Mesendoderm (in vitro differentiated cells): ENCODE measurements around the gene ST7.

ENCODE experiments used
- DNase-seq: peaks from one replicate; pipeline ENCODE4 v3.0.0; 2013
- H2AK5ac ChIP-seq: 2 replicates; pipeline ENCODE4 v1.6.1; 2013; ENCODE audit warnings: low read length, inconsistent platforms
- H2BK120ac ChIP-seq: 2 replicates; pipeline ENCODE4 v1.6.1; 2013; ENCODE audit warnings: low read depth, mild to moderate bottlenecking, low read length, moderate library complexity, mixed read lengths
- H2BK15ac ChIP-seq: replicated peaks from 2 replicates; pipeline ENCODE4 v1.6.1; 2013; ENCODE audit warnings: low read depth, mild to moderate bottlenecking, moderate library complexity
- H2BK5ac ChIP-seq: 2 replicates; pipeline ENCODE4 v1.6.1; 2013; ENCODE audit warnings: low read length, inconsistent platforms
- H3K18ac ChIP-seq: 2 replicates; pipeline ENCODE4 v1.6.1; 2013; ENCODE audit warnings: mild to moderate bottlenecking, low read length, mixed read lengths
- H3K23ac ChIP-seq: one replicate; pipeline ENCODE4 v1.6.1; 2013; ENCODE audit warnings: low read length
- H3K27ac ChIP-seq: 2 replicates; pipeline ENCODE4 v1.5.1; 2013; ENCODE audit warnings: low read depth, mild to moderate bottlenecking, inconsistent platforms, low read length, moderate library complexity
- H3K27me3 ChIP-seq: 2 replicates; pipeline ENCODE4 v1.6.1; 2013; ENCODE audit warnings: low read length, control low read depth, mild to moderate bottlenecking, inconsistent platforms; ENCODE audit not compliant: insufficient read depth, poor library complexity
- H3K36me3 ChIP-seq: 2 replicates; pipeline ENCODE4 v1.6.1; 2013; ENCODE audit warnings: low read length, inconsistent platforms; ENCODE audit not compliant: control insufficient read depth, insufficient read depth
- H3K4ac ChIP-seq: one replicate; pipeline ENCODE4 v1.6.1; 2013; ENCODE audit warnings: low read depth, mild to moderate bottlenecking, low read length, moderate library complexity
- H3K4me1 ChIP-seq: 2 replicates; pipeline ENCODE4 v1.6.1; 2013; ENCODE audit warnings: low read depth, low read length, inconsistent platforms; ENCODE audit not compliant: control insufficient read depth
- H3K4me2 ChIP-seq: 2 replicates; pipeline ENCODE4 v1.6.1; 2013; ENCODE audit warnings: low read length
- H3K4me3 ChIP-seq: 2 replicates; pipeline ENCODE4 v1.5.1; 2013; ENCODE audit warnings: mild to moderate bottlenecking, low read length
- H3K56ac ChIP-seq: one replicate; pipeline ENCODE4 v1.6.1; 2013; ENCODE audit warnings: low read length
- H3K79me1 ChIP-seq: 2 replicates; pipeline ENCODE4 v1.6.1; 2013; ENCODE audit warnings: low read length, inconsistent platforms
- H3K79me2 ChIP-seq: 2 replicates; pipeline ENCODE4 v1.6.1; 2013; ENCODE audit warnings: mild to moderate bottlenecking, low read length; ENCODE audit not compliant: control insufficient read depth, insufficient read depth
- H3K9ac ChIP-seq: 2 replicates; pipeline ENCODE4 v1.6.1; 2013; ENCODE audit warnings: low read length, inconsistent platforms
- H4K5ac ChIP-seq: one replicate; pipeline ENCODE4 v1.6.1; 2013; ENCODE audit warnings: low read length
- H4K8ac ChIP-seq: one replicate; pipeline ENCODE4 v1.6.1; 2013; ENCODE audit warnings: low read depth, mild to moderate bottlenecking, control low read depth, low read length, moderate library complexity
- WGBS: extraction: QIAGEN DNeasy Blood & Tissue Kit; methylation state at CpG from one replicate; pipeline ENCODE4 v1.1.7; 2013; ENCODE audit warnings: low lambda C conversion rate, missing lambda C conversion rate; ENCODE audit not compliant: insufficient coverage; ENCODE audit errors: extremely low coverage; 5-methylcytosine and 5-hydroxymethylcytosine counted together

ST7 gene

DNA sequence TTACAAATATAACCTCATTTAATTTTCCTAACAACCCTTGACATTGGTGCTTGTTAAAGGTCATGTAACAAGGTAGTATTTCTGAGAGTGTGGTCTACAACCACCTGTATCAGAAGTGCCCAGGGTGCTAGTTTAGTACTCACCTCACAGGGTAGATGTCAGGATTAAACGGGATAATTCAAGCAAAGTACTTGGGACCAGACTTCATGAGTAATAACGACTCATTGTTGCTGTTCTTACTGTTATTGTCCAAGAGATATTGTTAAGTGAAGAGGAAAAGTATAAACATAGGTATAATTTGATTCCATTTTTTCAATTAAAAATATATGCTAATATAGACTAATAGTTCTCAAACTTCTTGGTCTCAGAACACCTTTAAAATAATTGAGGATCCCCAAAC lies 190.3 kb downstream of the ST7 start:
- H3K79me1 ChIP-seq = no peaks in the 10 kb centered on the region
- no peak overlapping the region for H3K27ac ChIP-seq
- no peak overlapping the region for H2BK5ac ChIP-seq
- H4K5ac ChIP-seq = no peak overlapping the region
- DNase-seq = no peak
- no peak overlapping the region for H2BK120ac ChIP-seq
- no peak overlapping the region for H3K9ac ChIP-seq
- H3K79me2 ChIP-seq = no peaks in the 10 kb centered on the region
- H3K4me1 ChIP-seq = peaks cover 7% of the 10 kb centered on the region
- no peak overlapping the region for H3K4ac ChIP-seq
- H3K36me3 ChIP-seq = no peaks in the 10 kb centered on the region
- H3K4me3 ChIP-seq = no peak overlapping the region
- no peak overlapping the region for H4K8ac ChIP-seq
- no CpG with 5 or more reads among the region's 2 CpGs for WGBS
- H3K18ac ChIP-seq = no peak overlapping the region
- no peaks in the 10 kb centered on the region for H3K27me3 ChIP-seq
- no peak overlapping the region for H3K56ac ChIP-seq
- H3K23ac ChIP-seq = no peak overlapping the region
- H2AK5ac ChIP-seq = no peak overlapping the region
- no peak overlapping the region for H3K4me2 ChIP-seq
- peak overlapping the region; percentile 64 for H2BK15ac ChIP-seq

DNA sequence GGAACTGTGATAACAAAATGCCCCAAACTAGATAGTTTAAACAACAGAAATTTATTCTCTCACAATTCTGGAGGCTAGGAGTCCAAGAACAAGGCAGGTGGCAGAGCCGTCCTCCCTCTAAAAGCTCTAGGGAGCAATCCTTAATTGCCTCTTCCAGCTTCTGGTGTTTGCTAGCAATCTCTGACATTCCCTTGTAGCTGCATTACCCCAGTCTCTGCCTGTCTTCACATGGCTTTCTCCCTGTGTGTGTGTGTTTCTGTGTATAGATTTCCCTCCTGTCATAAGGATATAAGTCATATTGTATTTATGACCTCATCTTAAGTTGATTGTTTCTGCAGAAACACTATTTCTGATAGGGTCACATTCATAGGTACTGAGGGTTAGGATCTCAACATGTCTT lies 192.0 kb downstream of the ST7 start:
- H2AK5ac ChIP-seq = no peak overlapping the region
- H3K18ac ChIP-seq = no peak overlapping the region
- H3K79me1 ChIP-seq = no peaks in the 10 kb centered on the region
- no peak overlapping the region for H2BK5ac ChIP-seq
- no peak overlapping the region for H3K4ac ChIP-seq
- no CpG with 5 or more reads among the region's 1 CpG for WGBS
- H3K36me3 ChIP-seq = no peaks in the 10 kb centered on the region
- no peak for DNase-seq
- no peak overlapping the region for H3K4me3 ChIP-seq
- no peaks in the 10 kb centered on the region for H3K79me2 ChIP-seq
- H3K4me1 ChIP-seq = peaks cover 12% of the 10 kb centered on the region
- H2BK120ac ChIP-seq = no peak overlapping the region
- H4K8ac ChIP-seq = no peak overlapping the region
- no peak overlapping the region for H3K9ac ChIP-seq
- H4K5ac ChIP-seq = no peak overlapping the region
- H2BK15ac ChIP-seq = no peak overlapping the region
- no peak overlapping the region for H3K4me2 ChIP-seq
- H3K56ac ChIP-seq = no peak overlapping the region
- no peaks in the 10 kb centered on the region for H3K27me3 ChIP-seq
- no peak overlapping the region for H3K27ac ChIP-seq
- H3K23ac ChIP-seq = no peak overlapping the region

DNA sequence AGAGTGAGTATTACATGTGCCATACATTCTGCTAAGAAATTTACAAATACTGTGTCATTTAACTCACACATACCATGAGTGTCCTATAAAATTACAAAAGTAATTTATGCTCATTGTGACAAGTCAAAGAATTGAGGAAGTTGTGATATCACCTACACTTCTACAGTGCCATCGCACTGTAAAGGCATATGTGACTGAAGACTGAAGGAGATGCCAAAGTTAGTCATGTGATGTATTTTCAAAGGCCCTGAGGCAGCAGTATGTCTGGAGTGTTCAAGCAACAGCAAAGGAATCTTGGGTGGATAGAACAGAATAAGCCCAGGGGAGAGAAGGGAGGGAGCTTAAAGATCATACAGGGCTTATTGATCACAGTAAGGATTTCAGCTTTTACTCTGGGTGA lies 192.8 kb downstream of the ST7 start:
- H2BK120ac ChIP-seq = no peak overlapping the region
- no peak overlapping the region for H3K27ac ChIP-seq
- H4K5ac ChIP-seq = no peak overlapping the region
- H3K9ac ChIP-seq = no peak overlapping the region
- H3K4ac ChIP-seq = no peak overlapping the region
- no CpG with 5 or more reads among the region's 1 CpG for WGBS
- H3K79me1 ChIP-seq = no peaks in the 10 kb centered on the region
- H3K56ac ChIP-seq = no peak overlapping the region
- no peak overlapping the region for H2AK5ac ChIP-seq
- peaks cover 10% of the 10 kb centered on the region for H3K4me1 ChIP-seq
- H3K18ac ChIP-seq = no peak overlapping the region
- no peak overlapping the region for H3K4me2 ChIP-seq
- no peaks in the 10 kb centered on the region for H3K79me2 ChIP-seq
- DNase-seq = no peak
- no peak overlapping the region for H3K4me3 ChIP-seq
- H3K23ac ChIP-seq = no peak overlapping the region
- H4K8ac ChIP-seq = no peak overlapping the region
- no peaks in the 10 kb centered on the region for H3K27me3 ChIP-seq
- H3K36me3 ChIP-seq = no peaks in the 10 kb centered on the region
- no peak overlapping the region for H2BK5ac ChIP-seq
- no peak overlapping the region for H2BK15ac ChIP-seq

DNA sequence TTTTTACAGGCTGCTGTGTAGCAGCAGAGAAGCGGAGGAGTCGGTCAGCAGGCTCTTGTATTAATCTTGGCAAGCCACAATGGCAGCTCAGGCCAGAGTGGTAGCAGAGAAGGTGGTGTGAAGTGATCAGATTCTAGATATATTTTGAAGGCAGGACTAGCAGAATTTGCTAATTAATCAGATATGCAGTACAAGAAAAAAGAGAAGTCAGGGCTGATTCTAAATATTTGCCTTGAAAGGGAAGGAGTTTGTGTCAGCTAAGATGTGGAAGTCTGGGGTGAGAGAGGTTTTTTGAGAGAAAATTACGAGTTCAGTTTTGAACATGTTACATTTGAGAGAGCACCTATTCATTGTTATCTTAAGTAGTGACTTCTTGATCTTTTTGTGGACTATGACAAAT lies 193.2 kb downstream of the ST7 start:
- Histone ChIP-seq H3K23ac (no peak overlapping the region), H3K56ac (no peak overlapping the region), H4K8ac (no peak overlapping the region), H4K5ac (no peak overlapping the region), H3K4ac (no peak overlapping the region), H2AK5ac (no peak overlapping the region), H3K79me1 (no peaks in the 10 kb centered on the region), H3K4me2 (no peak overlapping the region), H3K27me3 (no peaks in the 10 kb centered on the region), H3K4me1 (peaks cover 10% of the 10 kb centered on the region), H2BK120ac (no peak overlapping the region), H2BK5ac (no peak overlapping the region), H3K4me3 (no peak overlapping the region), H3K9ac (no peak overlapping the region), H3K79me2 (no peaks in the 10 kb centered on the region), H2BK15ac (no peak overlapping the region), H3K27ac (no peak overlapping the region), H3K36me3 (no peaks in the 10 kb centered on the region), H3K18ac (no peak overlapping the region)
- no CpG with 5 or more reads among the region's 3 CpGs for WGBS
- no peak for DNase-seq

DNA sequence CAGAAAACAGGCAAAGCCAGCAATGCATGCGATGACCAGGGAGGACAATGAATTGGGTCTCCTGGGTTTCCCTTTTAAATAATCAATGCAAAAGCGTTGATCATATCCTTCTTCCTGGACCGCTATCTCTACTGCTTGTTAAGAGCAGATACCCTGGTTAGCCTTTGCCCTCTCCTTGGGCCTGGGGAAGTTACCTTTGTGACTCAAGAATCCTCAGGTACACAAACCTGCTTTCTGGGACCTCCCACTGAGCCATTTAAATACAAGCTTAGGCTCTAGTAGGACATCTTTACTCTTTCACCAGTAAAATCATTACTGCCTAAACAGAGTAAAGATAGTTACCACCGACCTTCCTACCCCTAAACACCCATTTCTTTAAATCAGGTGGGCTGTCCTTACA lies 195.7 kb downstream of the ST7 start:
- Histone ChIP-seq H3K4me2 (no peak overlapping the region), H3K4me1 (peaks cover 10% of the 10 kb centered on the region), H2BK5ac (no peak overlapping the region), H2BK15ac (no peak overlapping the region), H3K79me1 (no peaks in the 10 kb centered on the region), H3K56ac (no peak overlapping the region), H3K4me3 (no peak overlapping the region), H4K5ac (no peak overlapping the region), H3K27me3 (no peaks in the 10 kb centered on the region), H3K23ac (no peak overlapping the region), H3K18ac (peak overlapping the region; percentile 9), H3K9ac (no peak overlapping the region), H3K4ac (no peak overlapping the region), H3K36me3 (no peaks in the 10 kb centered on the region), H4K8ac (no peak overlapping the region), H2AK5ac (no peak overlapping the region), H3K79me2 (no peaks in the 10 kb centered on the region), H2BK120ac (no peak overlapping the region), H3K27ac (no peak overlapping the region)
- no CpG with 5 or more reads among the region's 4 CpGs for WGBS
- peak; percentile 74 for DNase-seq

DNA sequence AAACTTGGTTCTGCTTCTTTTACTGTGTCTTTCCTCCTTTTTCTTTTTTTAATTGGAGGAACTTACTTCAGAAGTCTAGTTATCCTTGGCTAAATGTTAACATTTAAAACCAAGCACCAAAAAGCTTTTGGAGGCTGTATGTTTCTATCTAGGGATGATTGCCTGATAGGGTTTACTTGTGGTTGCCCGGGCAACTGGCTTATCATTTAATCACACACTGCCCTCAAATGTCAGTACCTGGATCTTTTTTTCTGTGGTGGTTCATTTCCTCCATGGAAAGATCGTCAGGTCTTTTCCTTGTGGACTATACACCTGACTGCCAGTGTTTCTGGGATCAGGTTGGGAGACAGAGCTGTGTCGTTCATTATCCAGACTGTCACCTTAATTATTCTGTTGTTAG lies 196.4 kb downstream of the ST7 start:
- peaks cover 12% of the 10 kb centered on the region for H3K4me1 ChIP-seq
- no peak overlapping the region for H4K5ac ChIP-seq
- no peak overlapping the region for H3K18ac ChIP-seq
- H2BK5ac ChIP-seq = no peak overlapping the region
- no peak overlapping the region for H3K27ac ChIP-seq
- no peak overlapping the region for H4K8ac ChIP-seq
- H3K4me3 ChIP-seq = no peak overlapping the region
- no peak overlapping the region for H2BK15ac ChIP-seq
- no peak overlapping the region for H2BK120ac ChIP-seq
- H3K56ac ChIP-seq = peak overlapping the region; percentile 17
- no peaks in the 10 kb centered on the region for H3K27me3 ChIP-seq
- DNase-seq = peak; percentile 67
- no peak overlapping the region for H3K9ac ChIP-seq
- no peaks in the 10 kb centered on the region for H3K79me2 ChIP-seq
- no peak overlapping the region for H2AK5ac ChIP-seq
- H3K23ac ChIP-seq = peak overlapping the region; percentile 48
- no peaks in the 10 kb centered on the region for H3K79me1 ChIP-seq
- WGBS = no CpG with 5 or more reads among the region's 3 CpGs
- H3K4ac ChIP-seq = no peak overlapping the region
- no peak overlapping the region for H3K4me2 ChIP-seq
- H3K36me3 ChIP-seq = no peaks in the 10 kb centered on the region
